Measurements from ENCODE around the gene LDB2. TPM values are rescaled to one million over a fixed set of nuclear protein-coding genes. Genes with fewer than 3 reads are reported as not detected.

The LDB2 gene
- total and polyA plus RNA-seq, 2 of the 8 experiments (the other 6 are each of a cell fraction or from before 2014, with no cell fraction given): 57.0 to 140 TPM

DNA sequence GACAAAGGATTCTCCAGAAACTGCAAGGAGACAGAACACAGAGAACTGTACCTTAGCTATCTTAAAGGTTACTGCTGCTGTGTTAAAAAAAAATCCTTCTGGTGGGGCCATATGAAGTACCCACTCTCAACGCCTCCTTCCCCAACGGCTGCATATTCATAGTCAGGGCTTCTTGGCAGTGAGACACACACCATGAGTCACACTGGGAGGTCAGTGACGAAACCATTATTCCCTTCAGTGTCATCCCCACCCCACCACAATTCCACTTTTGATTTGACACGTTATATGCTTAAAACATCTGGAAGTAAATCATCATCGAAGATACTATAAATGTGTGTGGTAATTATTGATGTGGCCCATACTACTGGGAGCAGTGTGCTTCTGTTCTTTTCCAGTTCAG is 271.5 kb downstream of the LDB2 start (continued):
- no peak for TF ChIP-seq CTCF (IDR thresholded peaks at IDR 0.05; ENCODE audit: control extremely low read depth in 1 of 3, insufficient read depth in 1 of 3, low read depth in 1 of 3, low read length in 3 of 3)
- no peak for TF ChIP-seq RFX5 (IDR thresholded peaks at IDR 0.05; ENCODE audit: borderline replicate concordance, low read depth, low read length)
- TF ChIP-seq, protein P1, sequence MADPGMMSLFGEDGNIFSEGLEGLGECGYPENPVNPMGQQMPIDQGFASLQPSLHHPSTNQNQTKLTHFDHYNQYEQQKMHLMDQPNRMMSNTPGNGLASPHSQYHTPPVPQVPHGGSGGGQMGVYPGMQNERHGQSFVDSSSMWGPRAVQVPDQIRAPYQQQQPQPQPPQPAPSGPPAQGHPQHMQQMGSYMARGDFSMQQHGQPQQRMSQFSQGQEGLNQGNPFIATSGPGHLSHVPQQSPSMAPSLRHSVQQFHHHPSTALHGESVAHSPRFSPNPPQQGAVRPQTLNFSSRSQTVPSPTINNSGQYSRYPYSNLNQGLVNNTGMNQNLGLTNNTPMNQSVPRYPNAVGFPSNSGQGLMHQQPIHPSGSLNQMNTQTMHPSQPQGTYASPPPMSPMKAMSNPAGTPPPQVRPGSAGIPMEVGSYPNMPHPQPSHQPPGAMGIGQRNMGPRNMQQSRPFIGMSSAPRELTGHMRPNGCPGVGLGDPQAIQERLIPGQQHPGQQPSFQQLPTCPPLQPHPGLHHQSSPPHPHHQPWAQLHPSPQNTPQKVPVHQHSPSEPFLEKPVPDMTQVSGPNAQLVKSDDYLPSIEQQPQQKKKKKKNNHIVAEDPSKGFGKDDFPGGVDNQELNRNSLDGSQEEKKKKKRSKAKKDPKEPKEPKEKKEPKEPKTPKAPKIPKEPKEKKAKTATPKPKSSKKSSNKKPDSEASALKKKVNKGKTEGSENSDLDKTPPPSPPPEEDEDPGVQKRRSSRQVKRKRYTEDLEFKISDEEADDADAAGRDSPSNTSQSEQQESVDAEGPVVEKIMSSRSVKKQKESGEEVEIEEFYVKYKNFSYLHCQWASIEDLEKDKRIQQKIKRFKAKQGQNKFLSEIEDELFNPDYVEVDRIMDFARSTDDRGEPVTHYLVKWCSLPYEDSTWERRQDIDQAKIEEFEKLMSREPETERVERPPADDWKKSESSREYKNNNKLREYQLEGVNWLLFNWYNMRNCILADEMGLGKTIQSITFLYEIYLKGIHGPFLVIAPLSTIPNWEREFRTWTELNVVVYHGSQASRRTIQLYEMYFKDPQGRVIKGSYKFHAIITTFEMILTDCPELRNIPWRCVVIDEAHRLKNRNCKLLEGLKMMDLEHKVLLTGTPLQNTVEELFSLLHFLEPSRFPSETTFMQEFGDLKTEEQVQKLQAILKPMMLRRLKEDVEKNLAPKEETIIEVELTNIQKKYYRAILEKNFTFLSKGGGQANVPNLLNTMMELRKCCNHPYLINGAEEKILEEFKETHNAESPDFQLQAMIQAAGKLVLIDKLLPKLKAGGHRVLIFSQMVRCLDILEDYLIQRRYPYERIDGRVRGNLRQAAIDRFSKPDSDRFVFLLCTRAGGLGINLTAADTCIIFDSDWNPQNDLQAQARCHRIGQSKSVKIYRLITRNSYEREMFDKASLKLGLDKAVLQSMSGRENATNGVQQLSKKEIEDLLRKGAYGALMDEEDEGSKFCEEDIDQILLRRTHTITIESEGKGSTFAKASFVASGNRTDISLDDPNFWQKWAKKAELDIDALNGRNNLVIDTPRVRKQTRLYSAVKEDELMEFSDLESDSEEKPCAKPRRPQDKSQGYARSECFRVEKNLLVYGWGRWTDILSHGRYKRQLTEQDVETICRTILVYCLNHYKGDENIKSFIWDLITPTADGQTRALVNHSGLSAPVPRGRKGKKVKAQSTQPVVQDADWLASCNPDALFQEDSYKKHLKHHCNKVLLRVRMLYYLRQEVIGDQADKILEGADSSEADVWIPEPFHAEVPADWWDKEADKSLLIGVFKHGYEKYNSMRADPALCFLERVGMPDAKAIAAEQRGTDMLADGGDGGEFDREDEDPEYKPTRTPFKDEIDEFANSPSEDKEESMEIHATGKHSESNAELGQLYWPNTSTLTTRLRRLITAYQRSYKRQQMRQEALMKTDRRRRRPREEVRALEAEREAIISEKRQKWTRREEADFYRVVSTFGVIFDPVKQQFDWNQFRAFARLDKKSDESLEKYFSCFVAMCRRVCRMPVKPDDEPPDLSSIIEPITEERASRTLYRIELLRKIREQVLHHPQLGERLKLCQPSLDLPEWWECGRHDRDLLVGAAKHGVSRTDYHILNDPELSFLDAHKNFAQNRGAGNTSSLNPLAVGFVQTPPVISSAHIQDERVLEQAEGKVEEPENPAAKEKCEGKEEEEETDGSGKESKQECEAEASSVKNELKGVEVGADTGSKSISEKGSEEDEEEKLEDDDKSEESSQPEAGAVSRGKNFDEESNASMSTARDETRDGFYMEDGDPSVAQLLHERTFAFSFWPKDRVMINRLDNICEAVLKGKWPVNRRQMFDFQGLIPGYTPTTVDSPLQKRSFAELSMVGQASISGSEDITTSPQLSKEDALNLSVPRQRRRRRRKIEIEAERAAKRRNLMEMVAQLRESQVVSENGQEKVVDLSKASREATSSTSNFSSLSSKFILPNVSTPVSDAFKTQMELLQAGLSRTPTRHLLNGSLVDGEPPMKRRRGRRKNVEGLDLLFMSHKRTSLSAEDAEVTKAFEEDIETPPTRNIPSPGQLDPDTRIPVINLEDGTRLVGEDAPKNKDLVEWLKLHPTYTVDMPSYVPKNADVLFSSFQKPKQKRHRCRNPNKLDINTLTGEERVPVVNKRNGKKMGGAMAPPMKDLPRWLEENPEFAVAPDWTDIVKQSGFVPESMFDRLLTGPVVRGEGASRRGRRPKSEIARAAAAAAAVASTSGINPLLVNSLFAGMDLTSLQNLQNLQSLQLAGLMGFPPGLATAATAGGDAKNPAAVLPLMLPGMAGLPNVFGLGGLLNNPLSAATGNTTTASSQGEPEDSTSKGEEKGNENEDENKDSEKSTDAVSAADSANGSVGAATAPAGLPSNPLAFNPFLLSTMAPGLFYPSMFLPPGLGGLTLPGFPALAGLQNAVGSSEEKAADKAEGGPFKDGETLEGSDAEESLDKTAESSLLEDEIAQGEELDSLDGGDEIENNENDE (IDR thresholded peaks at IDR 0.05; ENCODE audit: insufficient replicate concordance, low read length): no peak
- no peak for TF ChIP-seq TBP (IDR thresholded peaks at IDR 0.05; ENCODE audit: low read depth, low read length)

Measured in H1 (cell line).